GM10248 (cell line): Measurements from ENCODE around the gene DNMT3B.

ENCODE experiments used
- CTCF ChIA-PET: fragments of 300-600 bp; sonication (Branson Sonifier 250); formaldehyde crosslinking; extraction: SDS; loops from one replicate; lab custom pipeline; 2021; ENCODE audit warnings: antibody characterized with exemption; lab: Yijun Ruan, JAX
- POLR2A ChIA-PET: fragments of 350-650 bp; sonication (Branson Sonifier 250); formaldehyde crosslinking; extraction: SDS; loops from one replicate; lab custom pipeline; 2020; ENCODE audit warnings: antibody characterized with exemption; lab: Yijun Ruan, JAX
- DNase-seq: peaks from one replicate; pipeline ENCODE4 v3.0.0; 2012; ENCODE audit errors: extremely low spot score
- TF ChIP-seq, protein P1 (sequence below): IDR thresholded peaks from 2 replicates; pipeline ENCODE4 v1.5.1; 2012; ENCODE audit warnings: mild to moderate bottlenecking, low read depth; ENCODE audit errors: extremely low read depth, missing control alignments, control extremely low read depth

Gene DNMT3B

DNA sequence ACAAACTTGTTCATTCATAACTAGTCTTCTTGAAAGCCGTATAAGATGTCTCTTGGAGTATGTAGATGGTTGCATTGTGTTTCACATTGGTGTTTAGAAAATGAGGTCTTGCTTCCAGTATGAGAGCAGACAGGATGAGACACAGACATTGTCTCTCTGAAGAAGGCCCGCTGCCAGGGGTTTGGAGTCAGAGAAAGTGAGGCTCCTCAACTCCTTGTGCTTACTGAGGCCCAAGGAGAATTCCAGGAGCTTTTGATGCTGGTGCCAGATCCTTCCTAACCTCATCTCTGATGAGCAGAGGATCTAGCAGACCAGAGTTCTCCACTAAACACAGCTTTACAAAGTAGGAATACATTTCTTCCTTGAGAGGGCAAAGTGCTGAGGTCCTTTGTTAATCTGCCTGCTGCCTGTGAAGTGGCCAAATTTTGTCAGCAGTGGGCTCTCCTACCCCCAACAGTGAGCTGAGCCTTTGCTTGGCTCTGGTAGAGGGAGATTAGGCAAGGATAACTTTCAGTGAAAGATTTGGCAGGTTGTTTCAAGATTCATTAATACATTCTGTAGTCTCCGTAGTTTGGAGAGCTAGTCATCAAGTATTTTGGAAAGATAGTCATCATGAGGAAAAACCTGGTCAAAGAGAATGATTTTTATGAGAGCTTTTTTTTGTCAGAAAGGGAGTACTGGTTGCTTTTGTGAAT is 67.3 kb downstream of the DNMT3B start:
- DNase-seq, result no peak
- CTCF ChIA-PET, result interaction anchor here (0.6 to 1.7 kb wide), 5 partner anchors 9 to 526 kb away, joined by 3 to 6 read pairs (median 4); no protein-coding TSS in a partner anchor
- POLR2A ChIA-PET, result interaction anchor here (0.7 to 1.7 kb wide), 2 partner anchors 8 to 10 kb away, joined by 3 to 5 read pairs; partner anchors contain the start of gene MAPRE1
- TF ChIP-seq, protein P1, sequence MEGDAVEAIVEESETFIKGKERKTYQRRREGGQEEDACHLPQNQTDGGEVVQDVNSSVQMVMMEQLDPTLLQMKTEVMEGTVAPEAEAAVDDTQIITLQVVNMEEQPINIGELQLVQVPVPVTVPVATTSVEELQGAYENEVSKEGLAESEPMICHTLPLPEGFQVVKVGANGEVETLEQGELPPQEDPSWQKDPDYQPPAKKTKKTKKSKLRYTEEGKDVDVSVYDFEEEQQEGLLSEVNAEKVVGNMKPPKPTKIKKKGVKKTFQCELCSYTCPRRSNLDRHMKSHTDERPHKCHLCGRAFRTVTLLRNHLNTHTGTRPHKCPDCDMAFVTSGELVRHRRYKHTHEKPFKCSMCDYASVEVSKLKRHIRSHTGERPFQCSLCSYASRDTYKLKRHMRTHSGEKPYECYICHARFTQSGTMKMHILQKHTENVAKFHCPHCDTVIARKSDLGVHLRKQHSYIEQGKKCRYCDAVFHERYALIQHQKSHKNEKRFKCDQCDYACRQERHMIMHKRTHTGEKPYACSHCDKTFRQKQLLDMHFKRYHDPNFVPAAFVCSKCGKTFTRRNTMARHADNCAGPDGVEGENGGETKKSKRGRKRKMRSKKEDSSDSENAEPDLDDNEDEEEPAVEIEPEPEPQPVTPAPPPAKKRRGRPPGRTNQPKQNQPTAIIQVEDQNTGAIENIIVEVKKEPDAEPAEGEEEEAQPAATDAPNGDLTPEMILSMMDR, result no peak

- ChIA-PET CTCF (interaction anchor here (1.0 to 1.7 kb wide), 4 partner anchors 10 to 52 kb away, joined by 3 to 6 read pairs (median 5); no protein-coding TSS in a partner anchor), POLR2A (interaction anchor here (0.7 to 1.7 kb wide), 2 partner anchors 9 to 10 kb away, joined by 3 to 5 read pairs; partner anchors contain the start of gene MAPRE1)
- TF ChIP-seq, protein P1, result no peak
- DNase-seq, result no peak
Observed at GRCh38 chr20:32830437-32830836, 68.3 kb downstream of the DNMT3B start.

DNA sequence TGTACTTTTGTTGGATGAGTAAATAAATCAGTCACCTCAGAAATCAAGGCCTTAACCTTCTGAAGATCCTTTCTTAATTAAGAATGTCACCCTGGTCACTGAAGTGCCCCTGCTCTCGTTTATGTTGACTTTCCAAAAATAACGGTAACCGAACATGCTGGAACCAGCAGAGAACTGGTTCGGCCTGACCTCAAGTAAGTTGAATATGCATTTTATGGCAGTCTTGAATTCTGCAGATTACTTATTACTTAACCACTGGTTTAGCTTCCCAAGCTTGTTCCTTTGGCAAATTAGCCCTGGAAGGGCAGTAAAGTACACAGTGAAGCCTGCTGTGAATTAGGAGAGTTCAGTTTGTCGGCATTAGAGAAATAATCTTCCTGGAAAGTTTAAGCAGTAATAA is 69.8 kb downstream of the DNMT3B start:
- DNase-seq, result no peak
- ChIA-PET CTCF (no interaction called here), POLR2A (no interaction called here)
- TF ChIP-seq, protein P1, result no peak

DNA sequence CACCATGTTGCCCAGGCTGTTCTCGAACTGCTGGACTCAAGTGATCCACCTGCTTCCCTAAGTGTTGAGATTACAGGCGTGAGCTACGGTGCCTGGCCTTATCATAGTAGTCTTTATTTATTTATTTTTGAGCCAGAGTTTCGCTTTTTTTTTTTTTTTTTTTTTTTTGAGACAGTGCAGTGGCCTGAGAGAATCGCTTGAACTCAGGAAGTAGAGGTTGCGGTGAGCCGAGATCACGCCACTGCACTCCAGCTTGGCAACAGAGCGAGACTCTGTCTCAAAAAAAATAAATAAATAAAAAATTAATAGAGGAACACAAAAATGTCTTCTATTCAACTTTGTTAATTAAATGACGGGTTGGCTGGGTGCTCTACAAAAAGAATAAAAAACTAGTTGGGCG is 70.5 kb downstream of the DNMT3B start:
- ChIA-PET CTCF (no interaction called here), POLR2A (no interaction called here)
- TF ChIP-seq, protein P1, result no peak
- DNase-seq, result no peak

- ChIA-PET POLR2A (no interaction called here), CTCF (no interaction called here)
- no peak for DNase-seq
- TF ChIP-seq, protein P1, result no peak
Observed at GRCh38 chr20:32834972-32835371, 72.8 kb downstream of the DNMT3B start.

- POLR2A ChIA-PET, result interaction anchor here (0.6 kb wide), 1 partner anchor 976 kb away, joined by 3 read pairs; no protein-coding TSS in a partner anchor
- CTCF ChIA-PET, result no interaction called here
- TF ChIP-seq, protein P1, result no peak
- DNase-seq, result no peak
Observed at GRCh38 chr20:32837157-32837556, 75.0 kb downstream of the DNMT3B start.
